Measurements from ENCODE around the gene FBXO40.

DNA sequence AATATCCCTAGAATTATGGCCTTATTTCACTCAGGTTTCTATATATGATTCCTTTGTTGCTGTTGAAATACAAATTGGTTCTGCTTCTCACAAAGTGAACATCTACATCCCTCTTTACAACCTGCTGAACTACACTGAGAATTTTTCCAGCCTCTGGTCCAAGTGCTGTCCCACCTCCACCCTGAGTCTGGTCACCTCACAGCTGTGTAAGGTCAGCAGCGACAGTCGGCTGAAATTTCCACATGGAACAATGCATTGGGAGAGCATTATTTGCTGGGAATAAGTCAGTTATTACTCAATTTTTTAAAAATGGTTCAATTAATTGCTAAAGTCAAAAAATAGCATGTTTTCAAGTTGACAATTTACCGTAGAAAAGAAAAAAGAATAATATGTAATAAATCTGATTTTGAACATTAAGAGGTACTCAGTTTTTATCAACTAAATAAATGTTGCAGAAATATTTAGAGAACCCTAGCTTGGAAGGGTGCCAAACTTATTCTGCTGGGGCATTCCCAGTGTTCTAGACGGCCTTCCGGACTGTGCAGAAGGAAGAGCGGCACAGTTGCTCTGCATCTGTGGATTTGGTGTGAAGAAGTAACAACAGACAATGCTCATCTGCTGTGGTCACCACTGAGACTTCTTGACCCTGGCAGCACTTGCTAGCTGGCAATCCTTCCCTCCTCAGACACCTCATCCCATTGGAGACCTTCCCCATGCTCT, 65.7 kb downstream of the FBXO40 start:
- TF ChIP-seq POLR2A (IDR thresholded peaks at IDR 0.05) = no peak
- TF ChIP-seq, protein P1, sequence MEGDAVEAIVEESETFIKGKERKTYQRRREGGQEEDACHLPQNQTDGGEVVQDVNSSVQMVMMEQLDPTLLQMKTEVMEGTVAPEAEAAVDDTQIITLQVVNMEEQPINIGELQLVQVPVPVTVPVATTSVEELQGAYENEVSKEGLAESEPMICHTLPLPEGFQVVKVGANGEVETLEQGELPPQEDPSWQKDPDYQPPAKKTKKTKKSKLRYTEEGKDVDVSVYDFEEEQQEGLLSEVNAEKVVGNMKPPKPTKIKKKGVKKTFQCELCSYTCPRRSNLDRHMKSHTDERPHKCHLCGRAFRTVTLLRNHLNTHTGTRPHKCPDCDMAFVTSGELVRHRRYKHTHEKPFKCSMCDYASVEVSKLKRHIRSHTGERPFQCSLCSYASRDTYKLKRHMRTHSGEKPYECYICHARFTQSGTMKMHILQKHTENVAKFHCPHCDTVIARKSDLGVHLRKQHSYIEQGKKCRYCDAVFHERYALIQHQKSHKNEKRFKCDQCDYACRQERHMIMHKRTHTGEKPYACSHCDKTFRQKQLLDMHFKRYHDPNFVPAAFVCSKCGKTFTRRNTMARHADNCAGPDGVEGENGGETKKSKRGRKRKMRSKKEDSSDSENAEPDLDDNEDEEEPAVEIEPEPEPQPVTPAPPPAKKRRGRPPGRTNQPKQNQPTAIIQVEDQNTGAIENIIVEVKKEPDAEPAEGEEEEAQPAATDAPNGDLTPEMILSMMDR (IDR thresholded peaks at IDR 0.05) = no peak

Data from right lobe of liver (tissue), 4 donors.